IMR-90 (cell line): Measurements from ENCODE around the gene NDOR1. TPM values are rescaled to one million over a fixed set of nuclear protein-coding genes. Genes with fewer than 3 reads are reported as not detected.

Source experiments
- microRNA-seq, 2 experiments: library from miRNA; stranded (forward) in 1 of 2; unstranded in 1 of 2; fragments of 10-50 nt in 1 of 2; fragments of <30 nt in 1 of 2; gene quantifications in 1 of 2; microRNA quantifications in 1 of 2; one replicate each; pipeline versions ENCODE3 to v1.1.0; 2013 to 2020; ENCODE audit not compliant: insufficient read depth in 1 of 2, insufficient read length in 1 of 2, unreplicated experiment in 1 of 2
- polyA plus RNA-seq, 3 experiments: library from polyadenylated mRNA; depleted of rRNA; stranded (reverse); fragments of >200 nt; gene quantifications; 2 replicates each; pipeline ENCODE4 v1.2.3, GENCODE V29; 2012; ENCODE audit warnings: low replicate concordance in 1 of 3
- small RNA-seq, 5 experiments: library from RNA; depleted of rRNA; stranded (forward); fragments of <200 nt; gene quantifications; one replicate each; pipeline ENCODE3, GENCODE V24; 2012
- total RNA-seq: library from RNA; depleted of rRNA; stranded (reverse); fragments of >200 nt; gene quantifications from 2 replicates; pipeline ENCODE4 v1.2.3, GENCODE V29; 2012; rRNA removed

NDOR1 gene
- total and polyA plus RNA-seq, 2 of the 4 experiments (the other 2 are of a cell fraction), result 0.90 to 10.6 TPM

Small RNAs within 50 kb of the gene (microRNA-seq; reads per million reads assigned to microRNA genes)
- gene MIR3621, result 0 reads per million in 2 experiments

Small RNAs within 50 kb of the gene (small RNA-seq; reads per million reads assigned to genes)
- gene MIR3621, result 0 reads per million in 5 experiments

Other genes with a start within 250 kb of the NDOR1 start
Only the 30 nearest of the 31 such genes appear.
- gene PTGDS, start 228.2 kb upstream of the NDOR1 start, total RNA-seq, result not detected in 2 replicates
- 0.87 and 1.2 TPM in 2 replicates for gene PTGDS, start 228.2 kb upstream of the NDOR1 start, polyA plus RNA-seq (2012; rRNA removed)
- not detected in 2 replicates for gene LCNL1, start 222.7 kb upstream of the NDOR1 start, total RNA-seq
- gene LCNL1, start 222.7 kb upstream of the NDOR1 start, polyA plus RNA-seq (2012; rRNA removed), result 0.13 and 0.15 TPM in 2 replicates
- gene PAXX, start 213.3 kb upstream of the NDOR1 start, total RNA-seq, result 4.4 and 5.7 TPM in 2 replicates
- gene PAXX, start 213.3 kb upstream of the NDOR1 start, polyA plus RNA-seq (2012; rRNA removed), result 24.6 and 30.2 TPM in 2 replicates
- 0.18 and 0.28 TPM in 2 replicates for gene CLIC3, start 209.1 kb upstream of the NDOR1 start, total RNA-seq
- 1.7 and 2.1 TPM in 2 replicates for gene CLIC3, start 209.1 kb upstream of the NDOR1 start, polyA plus RNA-seq (2012; rRNA removed)
- 3.8 and 4.4 TPM in 2 replicates for gene ABCA2, start 177.5 kb upstream of the NDOR1 start, total RNA-seq
- 46.0 and 52.3 TPM in 2 replicates for gene ABCA2, start 177.5 kb upstream of the NDOR1 start, polyA plus RNA-seq (2012; rRNA removed)
- not detected in 2 replicates for gene FUT7, start 173.6 kb upstream of the NDOR1 start, total RNA-seq
- gene FUT7, start 173.6 kb upstream of the NDOR1 start, polyA plus RNA-seq (2012; rRNA removed), result not detected in 2 replicates
- gene NPDC1, start 159.5 kb upstream of the NDOR1 start, total RNA-seq, result 2.7 and 2.8 TPM in 2 replicates
- gene NPDC1, start 159.5 kb upstream of the NDOR1 start, polyA plus RNA-seq (2012; rRNA removed), result 58.1 and 74.0 TPM in 2 replicates
- gene ENTPD2, start 151.6 kb upstream of the NDOR1 start, total RNA-seq, result not detected in 2 replicates
- not detected in 2 replicates for gene ENTPD2, start 151.6 kb upstream of the NDOR1 start, polyA plus RNA-seq (2012; rRNA removed)
- gene SAPCD2, start 135.1 kb upstream of the NDOR1 start, total RNA-seq, result 3.3 and 3.4 TPM in 2 replicates
- 4.9 and 6.4 TPM in 2 replicates for gene SAPCD2, start 135.1 kb upstream of the NDOR1 start, polyA plus RNA-seq (2012; rRNA removed)
- 2.3 and 2.5 TPM in 2 replicates for gene UAP1L1, start 128.2 kb upstream of the NDOR1 start, total RNA-seq
- gene UAP1L1, start 128.2 kb upstream of the NDOR1 start, polyA plus RNA-seq (2012; rRNA removed), result 8.7 and 9.8 TPM in 2 replicates
- 25.0 and 28.7 TPM in 2 replicates for gene MAN1B1, start 118.7 kb upstream of the NDOR1 start, total RNA-seq
- 49.8 and 55.1 TPM in 2 replicates for gene MAN1B1, start 118.7 kb upstream of the NDOR1 start, polyA plus RNA-seq (2012; rRNA removed)
- 14.2 and 14.9 TPM in 2 replicates for gene DPP7, start 91.0 kb upstream of the NDOR1 start, total RNA-seq
- gene DPP7, start 91.0 kb upstream of the NDOR1 start, polyA plus RNA-seq (2012; rRNA removed), result 76.4 and 88.2 TPM in 2 replicates
- gene GRIN1, start 66.5 kb upstream of the NDOR1 start, total RNA-seq, result not detected in 2 replicates
- 0.04 and 0.09 TPM in 2 replicates for gene GRIN1, start 66.5 kb upstream of the NDOR1 start, polyA plus RNA-seq (2012; rRNA removed)
- gene LRRC26, start 35.6 kb upstream of the NDOR1 start, total RNA-seq, result not detected in 2 replicates
- gene LRRC26, start 35.6 kb upstream of the NDOR1 start, polyA plus RNA-seq (2012; rRNA removed), result not detected in 2 replicates
- gene TMEM210, start 33.6 kb upstream of the NDOR1 start, total RNA-seq, result not detected in 2 replicates
- gene TMEM210, start 33.6 kb upstream of the NDOR1 start, polyA plus RNA-seq (2012; rRNA removed), result not detected in 2 replicates
- 9.3 and 9.4 TPM in 2 replicates for gene ANAPC2, start 17.1 kb upstream of the NDOR1 start, total RNA-seq
- gene ANAPC2, start 17.1 kb upstream of the NDOR1 start, polyA plus RNA-seq (2012; rRNA removed), result 29.5 and 34.3 TPM in 2 replicates
- gene SSNA1, start 17.0 kb upstream of the NDOR1 start, total RNA-seq, result 55.7 and 63.9 TPM in 2 replicates
- gene SSNA1, start 17.0 kb upstream of the NDOR1 start, polyA plus RNA-seq (2012; rRNA removed), result 86.7 and 107 TPM in 2 replicates
- 1.7 and 1.8 TPM in 2 replicates for gene TPRN, start 5.0 kb upstream of the NDOR1 start, total RNA-seq
- gene TPRN, start 5.0 kb upstream of the NDOR1 start, polyA plus RNA-seq (2012; rRNA removed), result 5.3 and 7.1 TPM in 2 replicates
- 18.8 and 20.8 TPM in 2 replicates for gene TMEM203, start 52 bp upstream of the NDOR1 start, total RNA-seq
- gene TMEM203, start 52 bp upstream of the NDOR1 start, polyA plus RNA-seq (2012; rRNA removed), result 39.1 and 40.6 TPM in 2 replicates
- not detected in 2 replicates for gene RNF208, start 16.5 kb downstream of the NDOR1 start, total RNA-seq
- gene RNF208, start 16.5 kb downstream of the NDOR1 start, polyA plus RNA-seq (2012; rRNA removed), result 1.2 and 1.6 TPM in 2 replicates
- 0.18 TPM in 1 of 2 replicates, not detected in the other for gene CYSRT1, start 19.5 kb downstream of the NDOR1 start, total RNA-seq
- 0.84 and 0.93 TPM in 2 replicates for gene CYSRT1, start 19.5 kb downstream of the NDOR1 start, polyA plus RNA-seq (2012; rRNA removed)
- gene RNF224, start 21.8 kb downstream of the NDOR1 start, total RNA-seq, result not detected in 2 replicates
- gene RNF224, start 21.8 kb downstream of the NDOR1 start, polyA plus RNA-seq (2012; rRNA removed), result not detected in 2 replicates
- gene SLC34A3, start 25.2 kb downstream of the NDOR1 start, total RNA-seq, result not detected in 2 replicates
- not detected in 2 replicates for gene SLC34A3, start 25.2 kb downstream of the NDOR1 start, polyA plus RNA-seq (2012; rRNA removed)
- gene TUBB4B, start 35.6 kb downstream of the NDOR1 start, total RNA-seq, result 236 and 237 TPM in 2 replicates
- 529 and 613 TPM in 2 replicates for gene TUBB4B, start 35.6 kb downstream of the NDOR1 start, polyA plus RNA-seq (2012; rRNA removed)
- gene STPG3, start 45.6 kb downstream of the NDOR1 start, total RNA-seq, result not detected in 2 replicates
- gene STPG3, start 45.6 kb downstream of the NDOR1 start, polyA plus RNA-seq (2012; rRNA removed), result not detected in 2 replicates
- gene NELFB, start 49.6 kb downstream of the NDOR1 start, total RNA-seq, result 36.7 and 36.9 TPM in 2 replicates
- 65.1 and 66.0 TPM in 2 replicates for gene NELFB, start 49.6 kb downstream of the NDOR1 start, polyA plus RNA-seq (2012; rRNA removed)
- gene TOR4A, start 72.0 kb downstream of the NDOR1 start, total RNA-seq, result 9.7 and 11.4 TPM in 2 replicates
- 22.9 and 28.4 TPM in 2 replicates for gene TOR4A, start 72.0 kb downstream of the NDOR1 start, polyA plus RNA-seq (2012; rRNA removed)
- gene NRARP, start 96.6 kb downstream of the NDOR1 start, total RNA-seq, result not detected in 2 replicates
- gene NRARP, start 96.6 kb downstream of the NDOR1 start, polyA plus RNA-seq (2012; rRNA removed), result 0.15 and 0.39 TPM in 2 replicates
- gene EXD3, start 217.5 kb downstream of the NDOR1 start, total RNA-seq, result 1.1 and 1.7 TPM in 2 replicates
- 7.4 and 10.2 TPM in 2 replicates for gene EXD3, start 217.5 kb downstream of the NDOR1 start, polyA plus RNA-seq (2012; rRNA removed)
- gene NOXA1, start 217.7 kb downstream of the NDOR1 start, total RNA-seq, result not detected in 2 replicates
- gene NOXA1, start 217.7 kb downstream of the NDOR1 start, polyA plus RNA-seq (2012; rRNA removed), result 0.16 and 0.17 TPM in 2 replicates